Activated CD4-positive, alpha-beta T cell treated with anti-CD3 and anti-CD28 coated beads for 36 hours (primary cell): ENCODE measurements around the gene NCCRP1. TPM values are rescaled to one million over a fixed set of nuclear protein-coding genes. Genes with fewer than 3 reads are reported as not detected.

Experiments
- ATAC-seq: fragments of 200-7000 bp; cut with Tn5 transposase; one replicate; pipeline ENCODE4 v1.10.0; 2021; ENCODE audit warnings: mild to moderate bottlenecking, moderate library complexity
- CTCF ChIA-PET: fragments of 350-600 bp; sonication (Branson Sonifier 250); formaldehyde crosslinking; loops from one replicate; lab custom pipeline; 2021; ENCODE audit warnings: antibody characterized with exemption; lab: Charles Lee
- POLR2A ChIA-PET: fragments of 350-600 bp; sonication (Branson Sonifier 250); formaldehyde crosslinking; loops from one replicate; lab custom pipeline; 2021; ENCODE audit warnings: antibody characterized with exemption, inconsistent platforms; lab: Charles Lee
- DNase-seq: peaks from one replicate; pipeline ENCODE4 v3.0.0-alpha.2; 2020
- H3K27ac Mint-ChIP-seq: one replicate; pipeline ENCODE4 v1.8.0; 2021; ENCODE audit warnings: mixed read lengths
- H3K27me3 Mint-ChIP-seq: one replicate; pipeline ENCODE4 v1.8.0; 2021; ENCODE audit warnings: mixed read lengths
- H3K36me3 Mint-ChIP-seq: one replicate; pipeline ENCODE4 v1.8.0; 2021; ENCODE audit warnings: low read depth, mixed read lengths
- H3K4me1 Mint-ChIP-seq: one replicate; pipeline ENCODE4 v1.8.0; 2021; ENCODE audit warnings: mixed read lengths
- H3K4me3 Mint-ChIP-seq: one replicate; pipeline ENCODE4 v1.8.0; 2021; ENCODE audit warnings: mild to moderate bottlenecking, moderate library complexity, mixed read lengths
- H3K9me3 Mint-ChIP-seq: one replicate; pipeline ENCODE4 v1.8.0; 2021; ENCODE audit warnings: low read depth, mixed read lengths
- intact Hi-C, 2 experiments: fragments of 100-400 bp; cut with DNase I in 1 of 2; cut with micrococcal nuclease in 1 of 2; formaldehyde crosslinking; loops; one replicate each; pipeline versions ENCODE4 v1.14.2 to v1.15.1; 2022 to 2024; cut with DNase I, micrococcal nuclease
- total RNA-seq, 2 experiments: library from RNA; stranded (reverse); gene quantifications; one replicate each; pipeline ENCODE4 v1.2.3, GENCODE V29; 2021

The NCCRP1 gene
- total RNA-seq, 2 experiments from 2014 or later: not detected

DNA sequence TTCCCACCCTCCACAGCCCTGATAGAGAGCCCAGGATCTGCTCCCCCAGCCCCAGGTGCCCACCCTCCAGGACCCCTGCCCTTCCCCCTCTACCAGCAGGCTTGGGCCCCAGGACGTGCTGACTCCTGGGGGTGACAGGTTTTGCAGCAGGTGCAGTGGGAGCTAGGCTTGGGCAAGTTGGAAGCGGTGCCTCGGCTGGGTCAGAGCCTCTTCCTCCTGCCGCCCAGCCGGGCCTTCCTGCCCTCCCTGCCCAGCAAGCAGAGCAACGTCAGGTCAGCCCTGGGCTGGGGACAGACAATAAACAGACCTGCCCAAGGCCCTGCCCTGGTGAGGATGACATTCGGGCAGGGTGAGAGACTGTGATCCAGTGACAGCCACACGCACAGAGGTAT is 9.2 kb upstream of the NCCRP1 start:
- H3K9me3 Mint-ChIP-seq: no peaks in the 10 kb centered on the region
- CTCF ChIA-PET: interaction anchor here (0.7 to 1.3 kb wide), 4 partner anchors 25 to 114 kb away, joined by 3 to 4 read pairs (median 3); no protein-coding TSS in a partner anchor
- H3K36me3 Mint-ChIP-seq: no peaks in the 10 kb centered on the region
- H3K27ac Mint-ChIP-seq: no peak overlapping the region
- ATAC-seq: no peak
- peaks cover 9% of the 10 kb centered on the region for H3K27me3 Mint-ChIP-seq
- H3K4me1 Mint-ChIP-seq: no peaks in the 10 kb centered on the region
- no peak overlapping the region for H3K4me3 Mint-ChIP-seq
- POLR2A ChIA-PET: no interaction called here
- intact Hi-C loops: loop anchor here (1.0 to 5.0 kb wide), 3 partner anchors 65 to 135 kb away; no protein-coding TSS in a partner anchor
- DNase-seq: no peak

GRCh38 chr19:39188960-39189359 is 7.8 kb upstream of the NCCRP1 start:
- ChIA-PET POLR2A (no interaction called here), CTCF (no interaction called here)

GRCh38 chr19:39190768-39191167 is 6.0 kb upstream of the NCCRP1 start:
- Mint-ChIP-seq H3K27ac (no peak overlapping the region), H3K36me3 (no peaks in the 10 kb centered on the region), H3K4me1 (peaks cover 5% of the 10 kb centered on the region), H3K4me3 (no peak overlapping the region), H3K9me3 (no peaks in the 10 kb centered on the region), H3K27me3 (peaks cover 26% of the 10 kb centered on the region)
- no peak for ATAC-seq
- no peak for DNase-seq
- intact Hi-C loops: no loop called here
- ChIA-PET POLR2A (no interaction called here), CTCF (no interaction called here)

More at GRCh38 chr19:39188960-39189359, 7.8 kb upstream of the NCCRP1 start:
- H3K4me3 Mint-ChIP-seq: no peak overlapping the region
- intact Hi-C loops: loop anchor here in 1 of 2 experiments (5.0 kb wide), 1 partner anchor 137 kb away; no protein-coding TSS in a partner anchor
- H3K36me3 Mint-ChIP-seq: no peaks in the 10 kb centered on the region
- no peak overlapping the region for H3K27ac Mint-ChIP-seq
- DNase-seq (no peak), ATAC-seq (no peak)
- no peaks in the 10 kb centered on the region for H3K4me1 Mint-ChIP-seq
- H3K27me3 Mint-ChIP-seq: peaks cover 14% of the 10 kb centered on the region
- H3K9me3 Mint-ChIP-seq: no peaks in the 10 kb centered on the region

- H3K27ac Mint-ChIP-seq: no peak overlapping the region
- H3K4me3 Mint-ChIP-seq: no peak overlapping the region
- ChIA-PET CTCF (interaction anchor here (1.5 kb wide), 1 partner anchor 70 kb away, joined by 5 read pairs; no protein-coding TSS in a partner anchor), POLR2A (no interaction called here)
- H3K9me3 Mint-ChIP-seq: no peaks in the 10 kb centered on the region
- no peak for ATAC-seq
- intact Hi-C loops: no loop called here
- peaks cover 17% of the 10 kb centered on the region for H3K4me1 Mint-ChIP-seq
- DNase-seq: no peak
- no peaks in the 10 kb centered on the region for H3K36me3 Mint-ChIP-seq
- H3K27me3 Mint-ChIP-seq: peaks cover 38% of the 10 kb centered on the region
Observed at GRCh38 chr19:39192846-39193245, 3.9 kb upstream of the NCCRP1 start.

- H3K27ac Mint-ChIP-seq: no peak overlapping the region
Observed at GRCh38 chr19:39193803-39194202, 3.0 kb upstream of the NCCRP1 start.

GRCh38 chr19:39194832-39195542 is 1.8 kb upstream of the NCCRP1 start:
- Mint-ChIP-seq H3K9me3 (no peaks in the 10 kb centered on the region), H3K4me1 (peaks cover 17% of the 10 kb centered on the region), H3K27ac (no peak overlapping the region), H3K4me3 (no peak overlapping the region), H3K36me3 (no peaks in the 10 kb centered on the region), H3K27me3 (peaks cover 45% of the 10 kb centered on the region)
- CTCF ChIA-PET: interaction anchor here (0.6 to 1.2 kb wide), 2 partner anchors 24 to 96 kb away, joined by 3 read pairs; no protein-coding TSS in a partner anchor
- intact Hi-C loops: loop anchor here in 1 of 2 experiments (5.0 kb wide), 1 partner anchor 233 kb away; no protein-coding TSS in a partner anchor
- DNase-seq (no peak), ATAC-seq (no peak)
- POLR2A ChIA-PET: no interaction called here

More at GRCh38 chr19:39193803-39194202, 3.0 kb upstream of the NCCRP1 start:
- POLR2A ChIA-PET: no interaction called here
- intact Hi-C loops: no loop called here
- Mint-ChIP-seq H3K36me3 (no peaks in the 10 kb centered on the region), H3K4me1 (peaks cover 17% of the 10 kb centered on the region), H3K27me3 (peaks cover 43% of the 10 kb centered on the region), H3K4me3 (no peak overlapping the region), H3K9me3 (no peaks in the 10 kb centered on the region)
- CTCF ChIA-PET: interaction anchor here (1.5 kb wide), 1 partner anchor 71 kb away, joined by 5 read pairs; no protein-coding TSS in a partner anchor
- DNase-seq (no peak), ATAC-seq (no peak)

- Mint-ChIP-seq H3K4me3 (no peak overlapping the region), H3K4me1 (peaks cover 17% of the 10 kb centered on the region), H3K27ac (no peak overlapping the region), H3K27me3 (peaks cover 47% of the 10 kb centered on the region), H3K9me3 (no peaks in the 10 kb centered on the region), H3K36me3 (no peaks in the 10 kb centered on the region)
- intact Hi-C loops: loop anchor here in 1 of 2 experiments (5.0 kb wide), 1 partner anchor 233 kb away; no protein-coding TSS in a partner anchor
- no peak for ATAC-seq
- ChIA-PET CTCF (interaction anchor here (0.6 kb wide), 1 partner anchor 250 kb away, joined by 3 read pairs; the partner anchor contains the start of gene SUPT5H), POLR2A (no interaction called here)
- no peak for DNase-seq
Observed at GRCh38 chr19:39195755-39196154, 1.0 kb upstream of the NCCRP1 start.

DNA sequence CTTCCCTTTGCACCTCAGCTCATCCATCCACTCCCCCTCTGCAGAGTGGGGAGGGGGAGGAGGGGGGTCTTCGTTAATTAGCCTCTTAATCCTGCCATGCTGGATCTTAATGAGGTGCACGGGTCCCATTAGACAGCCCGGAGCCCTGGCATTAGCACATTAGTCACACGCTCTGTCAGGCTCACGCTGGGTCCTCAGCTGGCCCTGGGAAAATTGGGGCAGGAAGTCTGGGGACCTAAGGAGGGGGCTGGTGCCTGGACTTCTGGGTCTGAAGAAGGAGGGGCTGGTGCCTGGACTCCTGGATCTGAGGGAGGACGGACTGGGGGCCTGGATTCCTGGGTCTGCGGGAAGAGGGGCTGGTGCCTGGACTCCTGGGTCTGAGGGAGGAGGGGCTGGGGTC is 444 bp upstream of the NCCRP1 start:
- Mint-ChIP-seq H3K27me3 (peaks cover 51% of the 10 kb centered on the region), H3K27ac (no peak overlapping the region), H3K4me1 (peaks cover 17% of the 10 kb centered on the region), H3K36me3 (no peaks in the 10 kb centered on the region), H3K4me3 (no peak overlapping the region), H3K9me3 (no peaks in the 10 kb centered on the region)
- DNase-seq: no peak
- ATAC-seq: no peak
- ChIA-PET CTCF (no interaction called here), POLR2A (no interaction called here)
- intact Hi-C loops: loop anchor here in 1 of 2 experiments (5.0 kb wide), 1 partner anchor 234 kb away; no protein-coding TSS in a partner anchor

DNA sequence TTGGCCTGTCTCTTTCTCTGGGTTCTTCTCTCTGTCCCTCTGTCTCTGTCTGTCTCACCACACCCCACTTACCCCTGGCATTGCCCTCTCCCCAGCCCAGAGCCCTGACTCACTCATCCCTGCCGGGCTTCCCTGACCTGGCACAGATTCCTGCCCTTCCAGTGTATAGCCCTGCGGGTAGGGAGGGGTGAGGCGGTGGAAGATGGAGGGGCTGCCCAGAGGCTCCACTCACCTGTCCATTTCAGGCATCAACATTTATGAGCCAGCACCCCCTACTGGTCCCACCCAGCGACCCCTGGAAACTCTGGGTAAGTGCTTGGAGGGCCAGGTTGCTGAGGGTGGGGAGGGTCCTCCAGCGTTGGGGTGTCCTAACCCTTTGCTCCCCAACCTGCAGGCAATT is 1.0 kb downstream of the NCCRP1 start:
- DNase-seq (peak; percentile 27), ATAC-seq (peak; percentile 19)
- peaks cover 58% of the 10 kb centered on the region for H3K27me3 Mint-ChIP-seq
- no peak overlapping the region for H3K27ac Mint-ChIP-seq
- no peaks in the 10 kb centered on the region for H3K9me3 Mint-ChIP-seq
- no peaks in the 10 kb centered on the region for H3K36me3 Mint-ChIP-seq
- ChIA-PET CTCF (no interaction called here), POLR2A (no interaction called here)
- no peak overlapping the region for H3K4me3 Mint-ChIP-seq
- intact Hi-C loops: loop anchor here in 1 of 2 experiments (5.0 kb wide), 1 partner anchor 236 kb away; no protein-coding TSS in a partner anchor
- peaks cover 17% of the 10 kb centered on the region for H3K4me1 Mint-ChIP-seq

DNA sequence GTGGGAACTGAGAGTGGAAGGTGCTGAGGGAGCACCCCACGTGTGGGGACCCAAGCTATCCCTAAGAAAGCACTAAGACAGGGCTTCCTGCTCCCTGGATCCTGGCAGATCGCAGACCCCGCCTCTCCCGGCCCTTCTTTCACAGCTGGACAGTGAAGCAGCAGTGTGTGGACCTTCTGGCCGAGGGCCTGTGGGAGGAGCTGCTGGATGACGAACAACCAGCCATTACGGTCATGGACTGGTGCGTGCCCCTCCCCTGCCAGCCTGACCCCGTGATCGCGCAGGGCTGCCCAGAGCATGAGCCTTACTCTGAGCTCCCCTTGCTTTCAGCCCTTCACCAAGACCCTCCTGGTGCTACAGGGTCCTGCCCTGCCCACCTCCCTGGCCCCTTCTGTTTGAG is 2.3 kb downstream of the NCCRP1 start:
- Mint-ChIP-seq H3K4me1 (peaks cover 17% of the 10 kb centered on the region), H3K9me3 (no peaks in the 10 kb centered on the region), H3K36me3 (no peaks in the 10 kb centered on the region), H3K4me3 (no peak overlapping the region), H3K27me3 (peaks cover 62% of the 10 kb centered on the region), H3K27ac (no peak overlapping the region)
- POLR2A ChIA-PET: interaction anchor here (0.6 kb wide), 1 partner anchor 28 kb away, joined by 3 read pairs; no protein-coding TSS in a partner anchor
- no peak for DNase-seq
- CTCF ChIA-PET: interaction anchor here (1.0 kb wide), 1 partner anchor 102 kb away, joined by 3 read pairs; no protein-coding TSS in a partner anchor
- no peak for ATAC-seq
- intact Hi-C loops: loop anchor here in 1 of 2 experiments (5.0 kb wide), 1 partner anchor 237 kb away; no protein-coding TSS in a partner anchor

GRCh38 chr19:39200066-39200802 is 3.5 kb downstream of the NCCRP1 start:
- no peaks in the 10 kb centered on the region for H3K36me3 Mint-ChIP-seq

More at GRCh38 chr19:39200066-39200802, 3.5 kb downstream of the NCCRP1 start:
- Mint-ChIP-seq H3K4me1 (peaks cover 17% of the 10 kb centered on the region), H3K27me3 (peaks cover 61% of the 10 kb centered on the region), H3K4me3 (no peak overlapping the region), H3K27ac (no peak overlapping the region), H3K9me3 (no peaks in the 10 kb centered on the region)
- ChIA-PET POLR2A (no interaction called here), CTCF (interaction anchor here (0.7 kb wide), 1 partner anchor 109 kb away, joined by 3 read pairs; no protein-coding TSS in a partner anchor)
- ATAC-seq: no peak
- intact Hi-C loops: no loop called here
- no peak for DNase-seq
